ENCODE data around the gene SCGB3A1.

SCGB3A1 gene

DNA sequence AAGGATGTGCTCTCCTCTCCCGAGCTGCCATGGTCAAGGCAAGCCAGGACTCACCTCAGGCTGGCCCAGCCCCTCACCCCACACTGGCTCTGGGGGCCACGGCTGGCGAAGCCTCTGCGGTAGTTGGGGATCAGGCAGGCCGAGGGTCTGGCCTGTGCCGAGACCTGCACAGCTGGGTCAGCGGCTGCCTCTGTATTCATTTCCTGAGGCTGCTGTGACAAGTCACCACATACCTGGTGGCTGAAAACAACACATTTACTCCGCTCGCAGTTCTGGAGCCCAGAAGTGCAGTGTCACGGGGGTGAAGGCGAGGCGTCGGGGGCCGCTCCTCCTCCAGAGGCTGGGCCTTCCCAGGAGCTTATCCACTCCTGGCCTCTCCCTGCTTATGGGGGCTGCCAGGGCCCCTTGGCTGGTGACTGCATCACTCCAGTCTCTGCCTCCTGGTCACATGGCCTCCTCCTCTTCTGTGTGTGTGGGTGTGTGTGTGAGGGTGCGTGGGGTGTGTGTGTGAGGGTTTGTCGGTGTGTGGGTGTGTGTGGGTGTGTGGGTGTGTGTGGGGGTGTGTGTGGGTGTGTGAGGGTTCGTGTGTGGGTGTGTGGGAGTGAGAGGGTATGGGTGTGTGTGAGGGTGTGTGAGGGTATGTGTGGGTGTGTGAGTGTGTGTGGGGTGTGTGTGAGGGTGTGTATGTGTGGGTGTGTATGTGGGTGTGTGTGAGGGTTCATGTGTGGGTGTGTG is 3.2 kb upstream of the SCGB3A1 start:
- TF ChIP-seq, protein P1, sequence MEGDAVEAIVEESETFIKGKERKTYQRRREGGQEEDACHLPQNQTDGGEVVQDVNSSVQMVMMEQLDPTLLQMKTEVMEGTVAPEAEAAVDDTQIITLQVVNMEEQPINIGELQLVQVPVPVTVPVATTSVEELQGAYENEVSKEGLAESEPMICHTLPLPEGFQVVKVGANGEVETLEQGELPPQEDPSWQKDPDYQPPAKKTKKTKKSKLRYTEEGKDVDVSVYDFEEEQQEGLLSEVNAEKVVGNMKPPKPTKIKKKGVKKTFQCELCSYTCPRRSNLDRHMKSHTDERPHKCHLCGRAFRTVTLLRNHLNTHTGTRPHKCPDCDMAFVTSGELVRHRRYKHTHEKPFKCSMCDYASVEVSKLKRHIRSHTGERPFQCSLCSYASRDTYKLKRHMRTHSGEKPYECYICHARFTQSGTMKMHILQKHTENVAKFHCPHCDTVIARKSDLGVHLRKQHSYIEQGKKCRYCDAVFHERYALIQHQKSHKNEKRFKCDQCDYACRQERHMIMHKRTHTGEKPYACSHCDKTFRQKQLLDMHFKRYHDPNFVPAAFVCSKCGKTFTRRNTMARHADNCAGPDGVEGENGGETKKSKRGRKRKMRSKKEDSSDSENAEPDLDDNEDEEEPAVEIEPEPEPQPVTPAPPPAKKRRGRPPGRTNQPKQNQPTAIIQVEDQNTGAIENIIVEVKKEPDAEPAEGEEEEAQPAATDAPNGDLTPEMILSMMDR (IDR thresholded peaks at IDR 0.05; ENCODE audit: low read depth, low read length): no peak
- no peak overlapping the region for H3K4me3 ChIP-seq (ENCODE audit: low read depth, low read length)

DNA sequence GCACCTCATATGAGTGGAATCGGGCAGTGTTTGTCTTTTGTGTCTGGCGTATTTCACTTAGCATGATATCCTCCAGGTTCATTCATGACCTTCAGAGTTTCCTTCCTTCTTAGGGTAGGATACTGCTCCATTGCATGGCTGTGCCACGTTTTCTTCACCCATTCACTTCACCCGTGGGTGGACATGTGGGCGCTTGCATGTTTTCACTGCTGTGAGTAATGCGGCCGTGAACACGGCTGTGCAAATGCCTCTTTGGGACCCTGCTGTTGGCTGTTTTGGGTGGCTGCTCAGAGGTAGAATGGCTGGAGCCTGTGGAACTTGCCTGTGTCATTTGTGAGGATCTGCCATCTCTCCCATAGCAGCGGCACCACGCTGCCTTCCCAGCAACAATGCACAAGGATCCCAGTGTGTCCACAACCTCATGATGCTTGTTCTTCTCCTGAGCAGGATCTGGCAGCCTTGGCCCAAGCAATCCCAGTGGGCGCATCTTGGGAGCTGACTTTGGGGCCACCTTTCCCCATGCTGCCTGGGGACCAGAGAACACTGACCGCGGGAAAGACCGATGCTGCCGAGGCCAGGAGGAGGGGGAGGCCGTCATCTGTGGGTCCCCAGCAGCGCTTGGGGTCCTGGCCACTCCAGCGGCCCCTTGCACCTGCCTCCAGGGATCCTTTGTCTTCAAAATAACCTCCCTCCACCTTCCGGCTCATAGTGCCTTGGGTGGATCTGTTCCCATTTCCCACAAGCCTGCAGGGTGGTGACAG is 2.3 kb upstream of the SCGB3A1 start:
- H3K4me3 ChIP-seq (ENCODE audit: low read depth, low read length): no peak overlapping the region
- TF ChIP-seq, protein P1 (IDR thresholded peaks at IDR 0.05; ENCODE audit: low read depth, low read length): no peak

DNA sequence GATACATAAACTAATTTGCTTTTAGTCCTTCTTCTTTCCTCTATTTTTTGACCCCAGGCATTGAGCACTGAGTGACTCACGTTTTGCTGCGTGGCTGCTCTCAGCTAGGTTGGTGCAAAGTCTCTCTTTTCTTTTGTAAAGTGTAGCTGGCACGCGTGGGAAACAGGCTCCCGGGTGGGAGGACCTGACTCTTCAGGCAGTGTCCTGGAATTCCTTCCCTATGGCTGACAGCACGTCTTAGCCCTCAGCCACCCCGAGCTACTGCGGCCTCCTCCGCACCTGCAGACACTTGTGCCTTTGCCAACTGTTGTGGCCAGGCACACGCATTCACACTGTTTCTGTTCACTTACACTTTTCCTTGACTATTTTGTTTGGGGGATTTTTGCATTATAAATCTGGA is 877 bp upstream of the SCGB3A1 start:
- no peak overlapping the region for H3K4me3 ChIP-seq (ENCODE audit: low read depth, low read length)
- TF ChIP-seq, protein P1 (IDR thresholded peaks at IDR 0.05; ENCODE audit: low read depth, low read length): no peak

DNA sequence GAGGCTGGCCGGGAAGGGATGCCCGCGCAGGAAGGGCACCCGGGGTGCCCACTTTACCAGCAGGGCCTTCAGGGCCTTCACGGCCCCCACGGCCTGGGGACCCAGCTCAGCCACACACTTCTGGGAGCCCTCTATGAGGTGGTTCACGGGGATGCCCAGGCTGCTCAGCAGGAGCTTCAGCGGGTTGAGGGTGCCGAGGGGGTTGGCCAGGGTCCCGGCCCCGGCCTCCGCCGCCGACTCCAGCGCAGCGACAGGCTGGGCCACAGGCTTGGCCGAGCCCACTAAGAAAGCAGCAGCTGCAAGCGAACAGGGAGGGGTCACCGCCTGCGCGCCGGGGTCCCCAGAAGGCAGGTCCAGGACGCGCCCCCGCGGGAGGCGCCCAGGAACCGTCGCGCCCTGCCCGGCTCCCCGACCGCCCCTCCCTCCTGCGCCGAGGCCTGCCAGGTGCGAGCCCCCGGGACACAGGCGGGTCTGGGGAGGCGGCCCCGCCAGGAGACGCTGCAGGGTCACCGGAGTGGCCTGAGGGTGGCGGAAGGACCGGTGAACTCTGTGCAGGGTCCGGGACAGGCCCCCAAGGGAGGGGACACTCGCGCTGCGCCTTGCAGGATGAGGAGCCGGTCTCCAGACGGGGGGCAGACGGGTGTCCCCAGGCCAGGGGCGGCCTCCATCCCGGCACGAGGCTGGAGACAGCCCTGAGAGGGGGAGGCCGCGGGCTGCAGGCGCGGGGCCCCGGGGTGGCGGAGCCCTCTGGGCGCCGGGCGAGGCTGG is 572 bp downstream of the SCGB3A1 start:
- no peak overlapping the region for H3K4me3 ChIP-seq (ENCODE audit: low read depth, low read length)
- TF ChIP-seq, protein P1 (IDR thresholded peaks at IDR 0.05; ENCODE audit: low read depth, low read length): no peak

DNA sequence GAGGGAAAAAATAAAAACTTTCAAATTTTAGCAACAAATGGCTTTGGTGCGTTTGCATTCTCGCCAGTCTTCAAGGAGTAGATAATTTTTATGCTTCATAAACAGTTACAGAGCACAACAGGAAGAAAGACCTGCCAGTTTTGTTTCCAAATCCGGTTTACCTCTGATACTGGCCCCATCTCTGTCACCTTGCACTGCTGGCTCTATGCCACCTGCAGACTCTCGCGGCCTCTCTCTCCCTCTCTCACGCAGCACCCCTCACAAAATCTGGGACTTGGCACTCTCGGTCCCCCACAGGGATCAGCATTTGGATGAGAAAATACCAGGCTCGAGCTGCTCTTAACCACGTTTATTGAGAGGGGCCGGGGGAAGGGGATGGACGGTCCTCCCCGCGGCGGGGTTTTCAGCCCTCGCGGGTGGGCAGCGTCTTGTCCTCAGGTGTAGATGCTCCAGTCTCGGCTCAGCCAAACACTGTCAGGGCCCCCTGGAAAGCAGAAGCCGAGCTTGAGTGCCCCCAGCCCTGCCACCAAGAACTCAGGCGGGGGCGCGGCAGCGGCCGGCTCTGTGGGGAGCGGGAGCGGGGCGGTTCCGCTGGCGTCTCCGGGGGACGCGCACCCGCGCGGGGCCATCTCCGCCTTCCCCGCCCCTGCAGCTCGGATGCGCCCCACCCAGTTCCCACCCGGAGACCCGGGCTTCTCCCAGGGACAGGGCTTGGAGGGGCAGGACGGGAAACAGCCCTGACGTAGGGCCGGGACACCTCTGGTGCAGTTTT is 1.3 kb downstream of the SCGB3A1 start:
- TF ChIP-seq, protein P1 (IDR thresholded peaks at IDR 0.05; ENCODE audit: low read depth, low read length): no peak

DNA sequence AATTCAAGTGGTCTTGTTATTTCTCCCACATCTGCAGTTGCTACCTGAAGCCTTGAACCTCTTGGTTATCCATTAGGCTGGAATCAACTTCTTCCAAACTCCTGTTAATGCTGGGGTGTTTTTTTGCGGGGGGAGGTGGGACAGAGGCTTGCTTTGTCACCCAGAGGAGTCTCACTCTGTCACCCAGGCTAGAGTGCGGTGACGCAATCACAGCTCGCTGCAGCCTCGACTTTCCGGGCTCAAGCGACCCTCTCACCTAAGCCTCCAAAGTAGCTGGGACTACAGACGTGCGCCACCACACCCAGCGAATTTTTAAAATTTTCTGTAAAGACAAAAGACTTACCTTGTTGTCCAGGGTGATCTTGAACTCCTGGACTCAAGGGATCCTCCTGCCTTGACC is 4.4 kb downstream of the SCGB3A1 start:
- TF ChIP-seq, protein P1 (IDR thresholded peaks at IDR 0.05; ENCODE audit: low read depth, low read length): no peak

More for the DNA sequence above, 1.3 kb downstream of the SCGB3A1 start:
- H3K4me3 ChIP-seq (ENCODE audit: low read depth, low read length): no peak overlapping the region

More for the DNA sequence above, 4.4 kb downstream of the SCGB3A1 start:
- H3K4me3 ChIP-seq (ENCODE audit: low read depth, low read length): no peak overlapping the region
